Endothelial cell (in vitro differentiated cells): ENCODE results near the gene RGS3. TPM values are rescaled to one million over a fixed set of nuclear protein-coding genes. Genes with fewer than 3 reads are reported as not detected.

Experiments used
- DNase-seq: peaks from one replicate; pipeline ENCODE4 v3.0.0; 2021; ENCODE audit warnings: low spot score
- H3K27ac Mint-ChIP-seq: one replicate; pipeline ENCODE4 v1.8.0; 2021; ENCODE audit warnings: mixed read lengths, inconsistent platforms; ENCODE audit not compliant: unreplicated experiment
- H3K27me3 Mint-ChIP-seq: one replicate; pipeline ENCODE4 v1.8.0; 2021; ENCODE audit warnings: mild to moderate bottlenecking, moderate library complexity, mixed read lengths, inconsistent platforms; ENCODE audit not compliant: unreplicated experiment
- H3K36me3 Mint-ChIP-seq: one replicate; pipeline ENCODE4 v1.8.0; 2021; ENCODE audit warnings: mild to moderate bottlenecking, low read depth, mixed read lengths, inconsistent platforms; ENCODE audit not compliant: unreplicated experiment
- H3K4me1 Mint-ChIP-seq: one replicate; pipeline ENCODE4 v1.8.0; 2021; ENCODE audit warnings: mild to moderate bottlenecking, mixed read lengths, inconsistent platforms; ENCODE audit not compliant: unreplicated experiment
- H3K4me3 Mint-ChIP-seq: one replicate; pipeline ENCODE4 v1.8.0; 2021; ENCODE audit warnings: mild to moderate bottlenecking, mixed read lengths, inconsistent platforms; ENCODE audit not compliant: unreplicated experiment
- H3K9me3 Mint-ChIP-seq: one replicate; pipeline ENCODE4 v1.8.0; 2021; ENCODE audit warnings: mixed read lengths, inconsistent platforms; ENCODE audit not compliant: unreplicated experiment
- CTCF ChIP-seq: fragments of 200-600 bp; sonication (generic); IDR thresholded peaks from one replicate; pipeline ENCODE4 v1.5.0; 2021; ENCODE audit warnings: antibody characterized with exemption; ENCODE audit not compliant: unreplicated experiment
- total RNA-seq: library from RNA; stranded (reverse); fragmentation: NEBNext Ultra II Directional; extraction: Animal tissue kit (Norgen Biotek cat#: 25700); gene quantifications from one replicate; pipeline ENCODE4 v1.2.1, GENCODE V29; 2021; ENCODE audit not compliant: unreplicated experiment

The RGS3 gene
- total RNA-seq, 1 donor from 2014 or later, result 474 TPM

- H3K4me1 Mint-ChIP-seq, result peaks cover 34% of the 10 kb centered on the region
- peaks cover 9% of the 10 kb centered on the region for H3K27me3 Mint-ChIP-seq
- H3K27ac Mint-ChIP-seq, result no peak overlapping the region
- TF ChIP-seq CTCF, result no peak
- H3K36me3 Mint-ChIP-seq, result no peaks in the 10 kb centered on the region
- DNase-seq, result no peak
- H3K4me3 Mint-ChIP-seq, result no peak overlapping the region
- H3K9me3 Mint-ChIP-seq, result no peaks in the 10 kb centered on the region
These were observed 162.0 kb downstream of the RGS3 start for GRCh38 chr9:113625486-113625885.

- no peaks in the 10 kb centered on the region for H3K9me3 Mint-ChIP-seq
- peaks cover 23% of the 10 kb centered on the region for H3K4me1 Mint-ChIP-seq
- TF ChIP-seq CTCF, result no peak
- H3K36me3 Mint-ChIP-seq, result no peaks in the 10 kb centered on the region
- H3K4me3 Mint-ChIP-seq, result no peak overlapping the region
- H3K27me3 Mint-ChIP-seq, result peaks cover 6% of the 10 kb centered on the region
- H3K27ac Mint-ChIP-seq, result peak overlapping the region; percentile 52
- DNase-seq, result no peak
These were observed 163.4 kb downstream of the RGS3 start for GRCh38 chr9:113626735-113627495.

- Mint-ChIP-seq H3K9me3 (no peaks in the 10 kb centered on the region), H3K4me3 (no peak overlapping the region), H3K27ac (no peak overlapping the region), H3K4me1 (peaks cover 27% of the 10 kb centered on the region), H3K36me3 (no peaks in the 10 kb centered on the region), H3K27me3 (peaks cover 14% of the 10 kb centered on the region)
- TF ChIP-seq CTCF, result no peak
- no peak for DNase-seq
These were observed 165.1 kb downstream of the RGS3 start for GRCh38 chr9:113628621-113629020.

DNA sequence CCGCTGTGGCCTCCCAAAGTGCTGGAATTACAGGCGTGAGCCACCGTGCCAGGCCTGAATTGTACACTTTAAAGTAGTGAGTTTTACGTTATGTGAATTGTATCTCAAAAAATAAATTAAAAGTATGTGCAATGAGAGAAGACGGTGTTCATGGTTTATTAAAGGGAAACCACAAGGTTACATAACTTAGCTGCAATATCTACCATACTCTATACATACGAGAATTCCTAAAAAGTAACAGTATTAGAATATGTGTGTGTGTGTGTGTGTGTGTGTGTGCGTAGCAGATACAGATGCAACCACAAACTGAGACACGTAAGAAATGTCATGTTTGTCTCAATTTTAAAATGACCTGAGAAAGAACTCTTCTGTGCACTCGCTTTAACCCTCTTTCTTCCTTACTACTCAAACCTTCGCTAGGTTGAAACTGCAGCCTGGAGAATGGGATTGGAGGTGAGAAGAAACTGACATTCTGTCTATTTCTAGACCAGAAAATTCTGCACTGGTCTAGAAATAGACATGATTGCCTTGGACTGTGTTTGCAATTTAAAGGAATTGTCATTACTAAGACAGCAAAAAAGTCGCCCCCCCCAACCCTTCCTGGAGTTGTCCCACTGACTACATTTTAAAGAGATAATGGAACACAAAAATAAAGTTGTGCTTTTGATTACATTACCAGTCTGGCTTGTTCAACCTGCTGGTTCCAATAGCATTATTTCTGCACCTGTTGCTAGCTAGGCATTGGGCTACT lies 167.0 kb downstream of the RGS3 start:
- DNase-seq, result no peak
- H3K4me3 Mint-ChIP-seq, result no peak overlapping the region

More for the DNA sequence above, 167.0 kb downstream of the RGS3 start:
- Mint-ChIP-seq H3K27ac (no peak overlapping the region), H3K9me3 (no peaks in the 10 kb centered on the region), H3K4me1 (peaks cover 46% of the 10 kb centered on the region), H3K27me3 (peaks cover 19% of the 10 kb centered on the region), H3K36me3 (no peaks in the 10 kb centered on the region)
- no peak for TF ChIP-seq CTCF
